ENCODE measurements around the gene RPS19.

RPS19 gene

DNA sequence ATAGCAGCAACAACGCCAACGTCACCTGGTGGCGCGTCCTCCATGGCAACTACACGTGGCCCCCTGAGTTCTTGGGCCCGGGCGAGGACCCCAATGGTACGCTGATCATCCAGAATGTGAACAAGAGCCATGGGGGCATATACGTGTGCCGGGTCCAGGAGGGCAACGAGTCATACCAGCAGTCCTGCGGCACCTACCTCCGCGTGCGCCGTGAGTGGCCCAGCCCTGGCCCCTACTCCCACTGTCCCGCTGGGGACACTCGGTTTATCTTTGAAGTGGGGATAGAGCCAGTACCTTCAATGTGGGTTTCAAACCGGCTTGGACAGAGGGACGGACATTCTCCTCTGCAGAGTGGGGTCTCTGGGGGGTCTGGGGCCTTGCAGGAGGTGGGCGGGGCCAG, 19.0 kb downstream of the RPS19 start:
- no peak for DNase-seq (ENCODE audit: low spot score)

GRCh38 chr19:41879670-41880328, 19.7 kb downstream of the RPS19 start:
- DNase-seq (ENCODE audit: low spot score): no peak

GRCh38 chr19:41880329-41880708, 20.3 kb downstream of the RPS19 start:
- no peak for DNase-seq (ENCODE audit: low spot score)

- peak; percentile 65 for DNase-seq (ENCODE audit: low spot score)
These were observed 22.8 kb downstream of the RPS19 start, which contains the start of gene ARHGEF1 for GRCh38 chr19:41882568-41883462. Gene ARHGEF1 (plus strand): TSS chr19:41883184. CDS start chr19:41888083, 4,899 bp downstream.

- peak; percentile 69 for DNase-seq (ENCODE audit: low spot score)
These were observed 23.4 kb downstream of the RPS19 start for GRCh38 chr19:41883463-41883820.

DNA sequence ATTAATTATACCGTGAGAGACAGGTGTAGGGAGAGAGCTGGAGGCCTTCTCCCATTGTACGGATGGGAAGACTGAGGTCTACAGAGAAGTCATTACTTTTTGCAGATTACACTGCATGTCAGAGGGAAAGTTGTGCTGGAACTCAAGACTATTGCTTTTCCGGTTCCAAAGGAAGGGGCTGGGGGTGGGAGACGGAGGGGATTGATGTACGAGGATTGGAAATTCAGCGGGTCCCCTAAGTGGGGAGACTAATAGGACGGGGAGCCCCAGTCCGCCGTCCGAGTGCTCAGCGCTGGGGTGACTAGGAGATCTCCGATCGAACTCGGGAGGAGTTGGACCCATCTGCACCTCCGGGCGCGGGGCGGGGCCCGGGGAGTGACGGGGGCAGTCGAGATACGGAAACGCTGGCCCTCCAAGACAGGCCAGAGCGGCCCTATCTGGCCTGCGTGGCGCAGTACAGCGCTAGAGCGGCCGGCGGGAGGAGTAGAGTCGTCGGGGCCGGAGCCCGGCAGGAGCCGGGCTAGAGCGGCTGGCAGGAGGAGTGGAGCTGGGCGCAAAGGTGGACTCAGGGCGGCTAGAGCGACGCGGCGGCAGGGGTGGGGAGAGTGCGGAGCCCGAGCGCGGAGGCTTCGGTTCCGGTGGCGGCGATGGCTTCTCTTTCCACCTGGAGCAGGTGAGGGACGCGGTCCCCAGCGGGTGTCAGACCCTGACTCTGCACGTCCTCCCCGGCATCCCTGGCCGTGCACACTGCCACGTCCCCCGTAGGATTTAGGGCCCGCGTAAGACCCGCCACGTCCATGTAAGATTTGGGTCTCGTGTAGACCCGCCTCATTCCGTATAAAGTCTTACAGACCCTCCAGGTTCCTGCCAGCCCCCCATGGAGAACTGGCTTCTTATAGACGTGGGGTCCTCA, 24.0 kb downstream of the RPS19 start:
- peak; percentile 96 for DNase-seq (ENCODE audit: low spot score)

- peak; percentile 69 for DNase-seq (ENCODE audit: low spot score)
These were observed 27.0 kb downstream of the RPS19 start for GRCh38 chr19:41886761-41887710.

DNA sequence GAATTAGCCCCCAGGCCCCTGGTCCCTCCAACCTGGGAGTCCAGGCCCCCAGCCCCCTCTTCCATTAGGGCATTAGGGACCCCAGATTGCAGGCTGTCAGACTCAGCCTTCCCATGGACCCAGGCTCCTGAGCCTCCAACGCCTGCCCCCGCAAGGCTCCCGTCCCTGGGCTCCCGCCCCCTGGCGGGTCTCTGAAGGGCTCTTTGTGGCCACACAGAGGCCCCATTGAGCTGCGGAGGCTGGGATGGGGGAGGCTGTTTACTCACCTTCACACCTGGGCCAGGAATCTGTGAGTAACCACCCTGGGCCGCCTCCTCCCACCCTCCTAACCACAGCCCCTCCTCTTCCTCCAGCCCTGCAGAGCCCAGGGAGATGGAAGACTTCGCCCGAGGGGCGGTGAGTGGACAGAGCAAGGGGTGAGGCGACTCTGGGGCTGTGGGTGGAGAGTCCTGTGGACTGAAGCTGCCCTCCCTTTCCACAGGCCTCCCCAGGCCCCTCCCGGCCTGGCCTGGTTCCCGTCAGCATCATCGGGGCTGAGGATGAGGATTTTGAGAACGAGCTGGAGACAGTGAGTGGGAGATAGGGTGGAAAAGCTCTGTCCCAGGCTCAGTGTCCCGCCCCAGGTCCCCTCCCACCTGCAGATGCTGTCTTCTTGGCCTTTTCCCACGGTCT, 27.8 kb downstream of the RPS19 start:
- DNase-seq (ENCODE audit: low spot score): peak; percentile 59

GRCh38 chr19:41888926-41889325, 28.9 kb downstream of the RPS19 start:
- DNase-seq (ENCODE audit: low spot score): no peak

GRCh38 chr19:41889896-41890295, 29.8 kb downstream of the RPS19 start:
- no peak for DNase-seq (ENCODE audit: low spot score)

GRCh38 chr19:41890936-41891335, 30.9 kb downstream of the RPS19 start:
- no peak for DNase-seq (ENCODE audit: low spot score)

GRCh38 chr19:41892173-41892902, 32.3 kb downstream of the RPS19 start:
- DNase-seq (ENCODE audit: low spot score): no peak

- DNase-seq (ENCODE audit: low spot score): no peak
These were observed 33.8 kb downstream of the RPS19 start for GRCh38 chr19:41893899-41894298.

- DNase-seq (ENCODE audit: low spot score): no peak
These were observed 34.3 kb downstream of the RPS19 start for GRCh38 chr19:41894350-41894749.

DNA sequence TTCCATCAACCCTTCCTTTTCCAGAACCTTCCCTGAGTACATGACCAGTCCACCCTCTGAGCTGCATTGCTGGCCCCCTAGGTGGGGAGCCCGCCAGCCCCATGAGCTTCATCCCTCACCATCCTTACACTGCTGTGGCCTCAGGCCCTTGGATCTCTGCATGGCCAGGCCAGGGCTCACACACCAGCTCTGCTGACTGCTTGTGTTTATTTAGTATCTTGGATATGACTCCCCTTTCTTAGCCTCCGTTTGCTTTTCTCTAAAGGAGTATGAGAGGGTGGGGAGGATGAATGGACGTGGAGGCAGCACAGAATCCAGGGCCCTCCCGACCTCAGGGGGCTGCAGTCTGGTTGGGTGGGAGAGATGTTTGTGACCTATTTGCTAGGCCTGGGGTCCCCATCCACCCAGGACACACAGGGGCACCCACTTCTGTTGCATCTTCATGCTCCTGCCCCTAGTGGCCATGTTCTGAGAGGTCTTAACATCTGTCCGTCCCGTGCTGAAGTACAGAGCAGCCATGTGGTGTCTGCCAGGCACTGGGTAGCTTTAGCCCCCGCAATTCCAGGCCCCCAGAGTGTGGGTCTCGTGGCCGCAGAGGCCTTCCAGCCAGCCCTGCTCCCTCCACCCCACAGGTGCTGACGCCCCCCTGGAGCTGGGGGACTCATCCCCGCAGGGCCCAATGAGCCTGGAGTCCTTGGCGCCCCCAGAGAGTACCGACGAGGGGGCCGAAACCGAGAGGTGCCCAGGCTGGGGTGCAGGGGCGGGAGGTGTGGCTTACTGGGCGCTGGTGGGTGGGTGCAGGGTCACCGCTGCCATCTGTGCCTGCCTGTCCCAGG, 35.9 kb downstream of the RPS19 start:
- peak; percentile 76 for DNase-seq (ENCODE audit: low spot score)

- no peak for DNase-seq (ENCODE audit: low spot score)
These were observed 36.5 kb downstream of the RPS19 start for GRCh38 chr19:41896581-41896942.

DNA sequence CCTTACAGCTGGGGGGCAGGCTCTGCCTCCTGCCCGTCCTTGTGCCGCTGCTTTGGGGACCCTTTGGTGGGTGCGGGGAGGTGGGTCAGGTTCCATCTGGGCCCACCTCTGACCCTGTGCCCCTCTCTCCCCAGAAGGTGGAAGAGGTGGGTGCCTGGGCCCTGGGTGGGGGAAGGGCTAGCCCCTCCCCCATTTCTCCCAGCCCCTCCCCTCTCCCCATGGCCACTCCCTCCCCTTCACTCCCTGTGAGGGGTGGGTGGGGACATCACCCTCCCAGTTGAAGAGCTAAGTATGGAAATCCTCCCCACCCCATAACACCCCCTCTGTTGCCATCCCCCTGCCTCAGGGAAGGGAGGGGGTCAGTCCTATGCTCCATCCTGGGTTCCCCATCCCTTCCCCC, 37.1 kb downstream of the RPS19 start:
- DNase-seq (ENCODE audit: low spot score): no peak

DNA sequence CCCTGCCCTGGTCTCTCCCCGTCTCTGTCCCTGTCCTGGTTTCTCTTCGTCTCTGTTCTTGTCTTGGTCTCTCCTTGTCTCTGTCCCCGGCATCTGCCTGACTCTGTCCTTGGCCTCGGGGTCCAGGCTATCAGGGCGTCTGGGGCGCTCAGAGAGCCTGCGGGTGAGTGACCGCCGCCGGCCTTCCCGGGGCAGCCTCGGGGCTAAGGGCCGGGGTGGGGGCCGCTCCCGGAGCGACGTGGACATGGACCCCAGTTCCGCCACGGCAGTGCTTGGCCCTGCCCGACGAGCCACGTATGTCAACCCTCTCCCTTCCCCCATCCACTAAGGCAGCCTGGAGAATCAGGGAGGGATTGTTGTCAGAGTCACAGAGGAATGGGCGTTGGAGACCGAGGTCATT, 37.8 kb downstream of the RPS19 start:
- DNase-seq (ENCODE audit: low spot score): no peak

GRCh38 chr19:41898235-41898634, 38.2 kb downstream of the RPS19 start:
- DNase-seq (ENCODE audit: low spot score): no peak

All from NAMALWA (cell line).